K562 (cell line): ENCODE data around the gene MLC1. TPM values are rescaled to one million over a fixed set of nuclear protein-coding genes. Genes with fewer than 3 reads are reported as not detected.

ENCODE experiments used
- JUN ChIP-seq, 2 experiments: sonication (generic) in 1 of 2; formaldehyde crosslinking in 1 of 2; IDR thresholded peaks; 2 replicates each; pipeline versions ENCODE4 v1.6.1 to v1.8.0; 2012 to 2022; ENCODE audit warnings: borderline replicate concordance in 2 of 2, mild to moderate bottlenecking in 2 of 2, improper control_type of control experiment in 1 of 2, low read depth in 1 of 2, low read length in 1 of 2, missing genetic modification reagents in 1 of 2
- PHB2 ChIP-seq: fragments of 450-650 bp; IDR thresholded peaks from 2 replicates; pipeline ENCODE4 v1.6.1; 2017; ENCODE audit warnings: low read depth
- TSC22D4 ChIP-seq: fragments of 450-650 bp; IDR thresholded peaks from 2 replicates; pipeline ENCODE4 v1.6.1; 2016; ENCODE audit warnings: missing genetic modification characterization, missing biosample characterization, control low read depth
- ZC3H11A ChIP-seq: IDR thresholded peaks from 2 replicates; pipeline ENCODE4 v1.6.1; 2012; ENCODE audit warnings: low read depth, low read length, improper control_type of control experiment
- ZC3H8 ChIP-seq: fragments of 450-650 bp; IDR thresholded peaks from 2 replicates; pipeline ENCODE4 v1.6.1; 2017
- ZKSCAN1 ChIP-seq: fragments of 150-350 bp; IDR thresholded peaks from 2 replicates; pipeline ENCODE4 v1.6.1; 2016; ENCODE audit warnings: low read depth, low read length
- ZKSCAN3 ChIP-seq: fragments of 250-450 bp; sonication (Bioruptor Pico); IDR thresholded peaks from 2 replicates; pipeline ENCODE4 v1.4.0; 2020
- ZNF282 ChIP-seq: sonication (generic); formaldehyde crosslinking; IDR thresholded peaks from 2 replicates; pipeline ENCODE4 v1.8.1; 2023; ENCODE audit warnings: missing genetic modification reagents
- polyA plus RNA-seq, 8 experiments: library from polyadenylated mRNA; depleted of rRNA in 4 of 8; stranded (reverse) in 5 of 8; unstranded in 3 of 8; fragments of >200 nt; fragmentation: Nextera tagmentation in 2 of 8; fragmentation: Illumina TruSeq in 1 of 8; extraction: Ambion mirVana in 2 of 8; extraction: Trizol in 1 of 8; gene quantifications; 2 replicates each; pipeline versions ENCODE4 v1.2.1 to v1.2.3, GENCODE V29; 2011 to 2014; ENCODE audit warnings: inconsistent platforms in 1 of 8, missing spikeins in 1 of 8
- total RNA-seq, 7 experiments: library from RNA; depleted of rRNA in 6 of 7; stranded (reverse); fragments of >200 nt in 6 of 7; fragmentation: Illumina TruSeq in 2 of 7; extraction: Trizol in 2 of 7; gene quantifications; 2 replicates each; pipeline versions ENCODE4 v1.2.1 to v1.2.3, GENCODE V29; 2011 to 2021; ENCODE audit warnings: low replicate concordance in 1 of 7
- TF ChIP-seq, protein P1 (sequence below): fragments of 450-650 bp; IDR thresholded peaks from 2 replicates; pipeline ENCODE4 v1.6.1; 2017; ENCODE audit warnings: mild to moderate bottlenecking, moderate library complexity
- TF ChIP-seq, protein P2 (sequence below): sonication (generic); formaldehyde crosslinking; IDR thresholded peaks from 2 replicates; pipeline ENCODE4 v1.4.0; 2020; ENCODE audit warnings: mild to moderate bottlenecking, missing genetic modification reagents
- TF ChIP-seq, protein P3 (sequence below): sonication (generic); formaldehyde crosslinking; IDR thresholded peaks from 2 replicates; pipeline ENCODE4 v1.8.0; 2022; ENCODE audit warnings: missing genetic modification reagents, mild to moderate bottlenecking, moderate library complexity, borderline replicate concordance
- TF ChIP-seq, protein P4 (sequence below), 2 experiments: IDR thresholded peaks; 2 replicates each; pipeline ENCODE4 v1.6.1; 2011; ENCODE audit warnings: borderline replicate concordance in 1 of 2, control low read depth in 1 of 2, low read depth in 1 of 2, low read length in 1 of 2, mild to moderate bottlenecking in 1 of 2, mixed read lengths in 1 of 2, moderate library complexity in 1 of 2; ENCODE audit not compliant: insufficient read depth in 1 of 2, insufficient read length in 1 of 2, poor library complexity in 1 of 2, severe bottlenecking in 1 of 2; ENCODE audit errors: extremely low read depth in 1 of 2
- TF ChIP-seq, protein P5 (sequence below): fragments of 450-650 bp; conservative IDR thresholded peaks from 2 replicates; pipeline ENCODE4 v1.6.1; 2016; ENCODE audit warnings: missing genetic modification characterization, low read depth, mild to moderate bottlenecking, missing compliant biosample characterization, moderate library complexity
- TF ChIP-seq, protein P6 (sequence below): sonication (generic); formaldehyde crosslinking; IDR thresholded peaks from 2 replicates; pipeline ENCODE4 v1.8.0; 2023; ENCODE audit warnings: mild to moderate bottlenecking, missing genetic modification reagents
- TF ChIP-seq, protein P7 (sequence below): fragments of 250-450 bp; sonication (Bioruptor Pico); IDR thresholded peaks from 2 replicates; pipeline ENCODE4 v1.8.0; 2021; ENCODE audit warnings: mild to moderate bottlenecking, moderate library complexity

Gene MLC1
- total and polyA plus RNA-seq, 9 of the 15 experiments (the other 6 are each of a cell fraction or from before 2014, with no cell fraction given) = 0.06 to 0.98 (median 0.39) TPM

DNA sequence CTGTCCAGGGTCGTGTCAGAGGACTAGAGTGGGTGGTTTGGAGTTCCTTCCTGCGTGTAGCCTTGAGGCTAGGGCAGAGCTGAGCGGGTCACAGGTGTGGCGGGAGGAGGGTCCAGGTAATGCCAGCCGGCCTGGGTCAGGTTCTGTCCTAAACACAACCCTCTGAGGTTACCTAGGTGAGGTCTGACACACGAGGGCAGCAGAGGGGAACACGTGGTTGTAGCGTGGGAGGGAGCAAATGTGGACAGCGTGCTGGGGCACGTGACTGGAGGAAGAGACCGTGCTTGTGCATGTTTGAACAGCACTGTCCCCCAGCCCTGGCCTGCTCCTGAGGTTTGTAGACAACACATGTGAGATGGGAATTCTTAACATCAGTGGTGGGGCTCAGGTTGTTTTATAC, 17.7 kb upstream of the MLC1 start (continued):
- TF ChIP-seq, protein P1, sequence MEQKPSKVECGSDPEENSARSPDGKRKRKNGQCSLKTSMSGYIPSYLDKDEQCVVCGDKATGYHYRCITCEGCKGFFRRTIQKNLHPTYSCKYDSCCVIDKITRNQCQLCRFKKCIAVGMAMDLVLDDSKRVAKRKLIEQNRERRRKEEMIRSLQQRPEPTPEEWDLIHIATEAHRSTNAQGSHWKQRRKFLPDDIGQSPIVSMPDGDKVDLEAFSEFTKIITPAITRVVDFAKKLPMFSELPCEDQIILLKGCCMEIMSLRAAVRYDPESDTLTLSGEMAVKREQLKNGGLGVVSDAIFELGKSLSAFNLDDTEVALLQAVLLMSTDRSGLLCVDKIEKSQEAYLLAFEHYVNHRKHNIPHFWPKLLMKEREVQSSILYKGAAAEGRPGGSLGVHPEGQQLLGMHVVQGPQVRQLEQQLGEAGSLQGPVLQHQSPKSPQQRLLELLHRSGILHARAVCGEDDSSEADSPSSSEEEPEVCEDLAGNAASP = no peak
- TF ChIP-seq, protein P2, sequence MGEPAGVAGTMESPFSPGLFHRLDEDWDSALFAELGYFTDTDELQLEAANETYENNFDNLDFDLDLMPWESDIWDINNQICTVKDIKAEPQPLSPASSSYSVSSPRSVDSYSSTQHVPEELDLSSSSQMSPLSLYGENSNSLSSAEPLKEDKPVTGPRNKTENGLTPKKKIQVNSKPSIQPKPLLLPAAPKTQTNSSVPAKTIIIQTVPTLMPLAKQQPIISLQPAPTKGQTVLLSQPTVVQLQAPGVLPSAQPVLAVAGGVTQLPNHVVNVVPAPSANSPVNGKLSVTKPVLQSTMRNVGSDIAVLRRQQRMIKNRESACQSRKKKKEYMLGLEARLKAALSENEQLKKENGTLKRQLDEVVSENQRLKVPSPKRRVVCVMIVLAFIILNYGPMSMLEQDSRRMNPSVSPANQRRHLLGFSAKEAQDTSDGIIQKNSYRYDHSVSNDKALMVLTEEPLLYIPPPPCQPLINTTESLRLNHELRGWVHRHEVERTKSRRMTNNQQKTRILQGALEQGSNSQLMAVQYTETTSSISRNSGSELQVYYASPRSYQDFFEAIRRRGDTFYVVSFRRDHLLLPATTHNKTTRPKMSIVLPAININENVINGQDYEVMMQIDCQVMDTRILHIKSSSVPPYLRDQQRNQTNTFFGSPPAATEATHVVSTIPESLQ = 0 out of 2 replicates have a peak, but pooled peaks have one; percentile 32
- TF ChIP-seq ZKSCAN1 (no peak), JUN (IDR thresholded peaks at IDR 0.05; ENCODE audit: borderline replicate concordance, low read depth, low read length) (peak; percentile 21; the same call in 1 of the 2 replicates), JUN (CRISPR knock-in tag; IDR thresholded peaks at IDR 0.05; ENCODE audit: borderline replicate concordance) (no peak), ZKSCAN3 (CRISPR knock-in tag) (no peak), ZNF282 (CRISPR knock-in tag) (no peak), ZC3H8 (no peak), PHB2 (no peak), TSC22D4 (tag) (no peak), ZC3H11A (no peak)
- TF ChIP-seq, protein P3, sequence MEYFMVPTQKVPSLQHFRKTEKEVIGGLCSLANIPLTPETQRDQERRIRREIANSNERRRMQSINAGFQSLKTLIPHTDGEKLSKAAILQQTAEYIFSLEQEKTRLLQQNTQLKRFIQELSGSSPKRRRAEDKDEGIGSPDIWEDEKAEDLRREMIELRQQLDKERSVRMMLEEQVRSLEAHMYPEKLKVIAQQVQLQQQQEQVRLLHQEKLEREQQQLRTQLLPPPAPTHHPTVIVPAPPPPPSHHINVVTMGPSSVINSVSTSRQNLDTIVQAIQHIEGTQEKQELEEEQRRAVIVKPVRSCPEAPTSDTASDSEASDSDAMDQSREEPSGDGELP (CRISPR knock-in tag) = peak; percentile 35; the same call in 1 of the 2 replicates
- TF ChIP-seq, protein P4, sequence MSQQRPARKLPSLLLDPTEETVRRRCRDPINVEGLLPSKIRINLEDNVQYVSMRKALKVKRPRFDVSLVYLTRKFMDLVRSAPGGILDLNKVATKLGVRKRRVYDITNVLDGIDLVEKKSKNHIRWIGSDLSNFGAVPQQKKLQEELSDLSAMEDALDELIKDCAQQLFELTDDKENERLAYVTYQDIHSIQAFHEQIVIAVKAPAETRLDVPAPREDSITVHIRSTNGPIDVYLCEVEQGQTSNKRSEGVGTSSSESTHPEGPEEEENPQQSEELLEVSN (IDR thresholded peaks at IDR 0.05; ENCODE audit: borderline replicate concordance in 1 of 2, extremely low read depth in 1 of 2, insufficient read depth in 1 of 2, insufficient read length in 1 of 2, low read depth in 1 of 2, low read length in 1 of 2, poor library complexity in 1 of 2, severe bottlenecking in 1 of 2) = peak; percentile 93 to 96
- TF ChIP-seq, protein P5, sequence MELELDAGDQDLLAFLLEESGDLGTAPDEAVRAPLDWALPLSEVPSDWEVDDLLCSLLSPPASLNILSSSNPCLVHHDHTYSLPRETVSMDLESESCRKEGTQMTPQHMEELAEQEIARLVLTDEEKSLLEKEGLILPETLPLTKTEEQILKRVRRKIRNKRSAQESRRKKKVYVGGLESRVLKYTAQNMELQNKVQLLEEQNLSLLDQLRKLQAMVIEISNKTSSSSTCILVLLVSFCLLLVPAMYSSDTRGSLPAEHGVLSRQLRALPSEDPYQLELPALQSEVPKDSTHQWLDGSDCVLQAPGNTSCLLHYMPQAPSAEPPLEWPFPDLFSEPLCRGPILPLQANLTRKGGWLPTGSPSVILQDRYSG = no peak
- TF ChIP-seq, protein P6, sequence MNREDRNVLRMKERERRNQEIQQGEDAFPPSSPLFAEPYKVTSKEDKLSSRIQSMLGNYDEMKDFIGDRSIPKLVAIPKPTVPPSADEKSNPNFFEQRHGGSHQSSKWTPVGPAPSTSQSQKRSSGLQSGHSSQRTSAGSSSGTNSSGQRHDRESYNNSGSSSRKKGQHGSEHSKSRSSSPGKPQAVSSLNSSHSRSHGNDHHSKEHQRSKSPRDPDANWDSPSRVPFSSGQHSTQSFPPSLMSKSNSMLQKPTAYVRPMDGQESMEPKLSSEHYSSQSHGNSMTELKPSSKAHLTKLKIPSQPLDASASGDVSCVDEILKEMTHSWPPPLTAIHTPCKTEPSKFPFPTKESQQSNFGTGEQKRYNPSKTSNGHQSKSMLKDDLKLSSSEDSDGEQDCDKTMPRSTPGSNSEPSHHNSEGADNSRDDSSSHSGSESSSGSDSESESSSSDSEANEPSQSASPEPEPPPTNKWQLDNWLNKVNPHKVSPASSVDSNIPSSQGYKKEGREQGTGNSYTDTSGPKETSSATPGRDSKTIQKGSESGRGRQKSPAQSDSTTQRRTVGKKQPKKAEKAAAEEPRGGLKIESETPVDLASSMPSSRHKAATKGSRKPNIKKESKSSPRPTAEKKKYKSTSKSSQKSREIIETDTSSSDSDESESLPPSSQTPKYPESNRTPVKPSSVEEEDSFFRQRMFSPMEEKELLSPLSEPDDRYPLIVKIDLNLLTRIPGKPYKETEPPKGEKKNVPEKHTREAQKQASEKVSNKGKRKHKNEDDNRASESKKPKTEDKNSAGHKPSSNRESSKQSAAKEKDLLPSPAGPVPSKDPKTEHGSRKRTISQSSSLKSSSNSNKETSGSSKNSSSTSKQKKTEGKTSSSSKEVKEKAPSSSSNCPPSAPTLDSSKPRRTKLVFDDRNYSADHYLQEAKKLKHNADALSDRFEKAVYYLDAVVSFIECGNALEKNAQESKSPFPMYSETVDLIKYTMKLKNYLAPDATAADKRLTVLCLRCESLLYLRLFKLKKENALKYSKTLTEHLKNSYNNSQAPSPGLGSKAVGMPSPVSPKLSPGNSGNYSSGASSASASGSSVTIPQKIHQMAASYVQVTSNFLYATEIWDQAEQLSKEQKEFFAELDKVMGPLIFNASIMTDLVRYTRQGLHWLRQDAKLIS (CRISPR knock-in tag) = no peak
- TF ChIP-seq, protein P7, sequence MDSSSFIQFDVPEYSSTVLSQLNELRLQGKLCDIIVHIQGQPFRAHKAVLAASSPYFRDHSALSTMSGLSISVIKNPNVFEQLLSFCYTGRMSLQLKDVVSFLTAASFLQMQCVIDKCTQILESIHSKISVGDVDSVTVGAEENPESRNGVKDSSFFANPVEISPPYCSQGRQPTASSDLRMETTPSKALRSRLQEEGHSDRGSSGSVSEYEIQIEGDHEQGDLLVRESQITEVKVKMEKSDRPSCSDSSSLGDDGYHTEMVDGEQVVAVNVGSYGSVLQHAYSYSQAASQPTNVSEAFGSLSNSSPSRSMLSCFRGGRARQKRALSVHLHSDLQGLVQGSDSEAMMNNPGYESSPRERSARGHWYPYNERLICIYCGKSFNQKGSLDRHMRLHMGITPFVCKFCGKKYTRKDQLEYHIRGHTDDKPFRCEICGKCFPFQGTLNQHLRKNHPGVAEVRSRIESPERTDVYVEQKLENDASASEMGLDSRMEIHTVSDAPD (CRISPR knock-in tag) = no peak
